Measurements from ENCODE around the gene TNNT1.

The TNNT1 gene

GRCh38 chr19:55174425-55175116 is 25.6 kb upstream of the TNNT1 start:
- Histone ChIP-seq H3K36me3 (replicated peaks; ENCODE audit: insufficient read depth, low read length) (no peaks in the 10 kb centered on the region), H3F3A (ENCODE audit: insufficient read depth, low read length) (no peaks in the 10 kb centered on the region), H3K9ac (ENCODE audit: low read length) (no peak overlapping the region), H3K27me3 (replicated peaks; ENCODE audit: insufficient read depth, low read length) (peaks cover 99% of the 10 kb centered on the region), H2AFZ (ENCODE audit: low read length) (no peak overlapping the region), H3K4me1 (ENCODE audit: low read length) (peaks cover 5% of the 10 kb centered on the region; the same call in 1 of the 2 replicates), H3K9me3 (replicated peaks; ENCODE audit: insufficient read depth, low read length) (no peaks in the 10 kb centered on the region), H3K9me2 (replicated peaks; ENCODE audit: insufficient read depth, low read length) (no peaks in the 10 kb centered on the region), H3K4me2 (ENCODE audit: low read depth, low read length) (no peak overlapping the region), H3K79me2 (ENCODE audit: low read length) (no peaks in the 10 kb centered on the region), H3K27ac (ENCODE audit: low read length) (no peak overlapping the region), H4K20me1 (ENCODE audit: insufficient read depth, low read length) (no peaks in the 10 kb centered on the region), H3K4me3 (ENCODE audit: low read length) (no peak overlapping the region)
- no peak for DNase-seq
- TF ChIP-seq EZH2 (optimal IDR thresholded peaks at IDR 0.05; ENCODE audit: low read depth, low read length) (no peak), CTCF (IDR thresholded peaks at IDR 0.05; ENCODE audit: low read length) (no peak), EZH2phosphoT487 (IDR thresholded peaks at IDR 0.05; ENCODE audit: low read length) (no peak)

- Histone ChIP-seq H3K4me1 (ENCODE audit: low read length) (no peaks in the 10 kb centered on the region), H2AFZ (ENCODE audit: low read length) (no peak overlapping the region), H3F3A (ENCODE audit: insufficient read depth, low read length) (no peaks in the 10 kb centered on the region), H3K4me2 (ENCODE audit: low read depth, low read length) (no peak overlapping the region), H3K27ac (ENCODE audit: low read length) (no peak overlapping the region), H3K9ac (ENCODE audit: low read length) (no peak overlapping the region), H3K36me3 (replicated peaks; ENCODE audit: insufficient read depth, low read length) (no peaks in the 10 kb centered on the region), H3K4me3 (ENCODE audit: low read length) (no peak overlapping the region), H3K9me2 (replicated peaks; ENCODE audit: insufficient read depth, low read length) (no peaks in the 10 kb centered on the region), H4K20me1 (ENCODE audit: insufficient read depth, low read length) (no peaks in the 10 kb centered on the region), H3K27me3 (replicated peaks; ENCODE audit: insufficient read depth, low read length) (peaks cover 100% of the 10 kb centered on the region), H3K79me2 (ENCODE audit: low read length) (no peaks in the 10 kb centered on the region), H3K9me3 (replicated peaks; ENCODE audit: insufficient read depth, low read length) (no peaks in the 10 kb centered on the region)
- no peak for TF ChIP-seq CTCF (IDR thresholded peaks at IDR 0.05; ENCODE audit: low read length)
- no peak for TF ChIP-seq EZH2phosphoT487 (IDR thresholded peaks at IDR 0.05; ENCODE audit: low read length)
- TF ChIP-seq EZH2 (optimal IDR thresholded peaks at IDR 0.05; ENCODE audit: low read depth, low read length), result no peak
- no peak for DNase-seq
These were observed 24.9 kb upstream of the TNNT1 start for GRCh38 chr19:55173714-55174409.

- Histone ChIP-seq H3K27me3 (replicated peaks; ENCODE audit: insufficient read depth, low read length) (peaks cover 99% of the 10 kb centered on the region), H3K36me3 (replicated peaks; ENCODE audit: insufficient read depth, low read length) (no peaks in the 10 kb centered on the region), H4K20me1 (ENCODE audit: insufficient read depth, low read length) (no peaks in the 10 kb centered on the region), H3K9ac (ENCODE audit: low read length) (no peak overlapping the region), H3K4me1 (ENCODE audit: low read length) (no peaks in the 10 kb centered on the region), H2AFZ (ENCODE audit: low read length) (no peak overlapping the region), H3K9me3 (replicated peaks; ENCODE audit: insufficient read depth, low read length) (no peaks in the 10 kb centered on the region), H3K4me2 (ENCODE audit: low read depth, low read length) (no peak overlapping the region), H3K79me2 (ENCODE audit: low read length) (no peaks in the 10 kb centered on the region), H3K27ac (ENCODE audit: low read length) (no peak overlapping the region), H3K9me2 (replicated peaks; ENCODE audit: insufficient read depth, low read length) (no peaks in the 10 kb centered on the region), H3K4me3 (ENCODE audit: low read length) (no peak overlapping the region), H3F3A (ENCODE audit: insufficient read depth, low read length) (no peaks in the 10 kb centered on the region)
- no peak for DNase-seq
- TF ChIP-seq EZH2phosphoT487 (IDR thresholded peaks at IDR 0.05; ENCODE audit: low read length) (no peak), EZH2 (optimal IDR thresholded peaks at IDR 0.05; ENCODE audit: low read depth, low read length) (no peak), CTCF (IDR thresholded peaks at IDR 0.05; ENCODE audit: low read length) (no peak)
These were observed 24.2 kb upstream of the TNNT1 start for GRCh38 chr19:55173186-55173713.
